ENCODE results near the gene FOCAD.

Gene FOCAD

DNA sequence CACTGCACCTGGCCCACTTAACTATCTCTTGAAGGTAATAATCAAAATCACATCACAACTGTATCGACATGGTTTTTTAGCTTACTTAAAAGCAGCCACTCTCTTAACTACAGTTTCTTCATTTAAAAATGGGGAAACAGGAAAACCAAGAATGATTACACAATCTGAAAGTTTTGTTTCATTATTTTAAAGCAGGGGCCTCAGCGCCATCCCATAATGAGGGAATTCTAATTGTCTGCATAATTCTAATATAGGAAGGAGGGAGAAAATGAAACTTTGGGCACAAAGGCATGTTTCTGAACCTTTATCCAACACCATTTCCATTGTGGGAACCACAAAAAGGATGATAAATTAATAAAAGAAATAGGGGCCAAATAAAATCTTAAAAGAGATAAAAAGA, 339.8 kb downstream of the FOCAD start:
- no peak for TF ChIP-seq RAD21 (IDR thresholded peaks at IDR 0.05; ENCODE audit: low read depth)
- TF ChIP-seq EP300 (IDR thresholded peaks at IDR 0.05; ENCODE audit: borderline replicate concordance): no peak
- TF ChIP-seq NFIC (IDR thresholded peaks at IDR 0.05): no peak
- TF ChIP-seq CREB1 (IDR thresholded peaks at IDR 0.05; ENCODE audit: low read depth): no peak
- TF ChIP-seq, protein P1, sequence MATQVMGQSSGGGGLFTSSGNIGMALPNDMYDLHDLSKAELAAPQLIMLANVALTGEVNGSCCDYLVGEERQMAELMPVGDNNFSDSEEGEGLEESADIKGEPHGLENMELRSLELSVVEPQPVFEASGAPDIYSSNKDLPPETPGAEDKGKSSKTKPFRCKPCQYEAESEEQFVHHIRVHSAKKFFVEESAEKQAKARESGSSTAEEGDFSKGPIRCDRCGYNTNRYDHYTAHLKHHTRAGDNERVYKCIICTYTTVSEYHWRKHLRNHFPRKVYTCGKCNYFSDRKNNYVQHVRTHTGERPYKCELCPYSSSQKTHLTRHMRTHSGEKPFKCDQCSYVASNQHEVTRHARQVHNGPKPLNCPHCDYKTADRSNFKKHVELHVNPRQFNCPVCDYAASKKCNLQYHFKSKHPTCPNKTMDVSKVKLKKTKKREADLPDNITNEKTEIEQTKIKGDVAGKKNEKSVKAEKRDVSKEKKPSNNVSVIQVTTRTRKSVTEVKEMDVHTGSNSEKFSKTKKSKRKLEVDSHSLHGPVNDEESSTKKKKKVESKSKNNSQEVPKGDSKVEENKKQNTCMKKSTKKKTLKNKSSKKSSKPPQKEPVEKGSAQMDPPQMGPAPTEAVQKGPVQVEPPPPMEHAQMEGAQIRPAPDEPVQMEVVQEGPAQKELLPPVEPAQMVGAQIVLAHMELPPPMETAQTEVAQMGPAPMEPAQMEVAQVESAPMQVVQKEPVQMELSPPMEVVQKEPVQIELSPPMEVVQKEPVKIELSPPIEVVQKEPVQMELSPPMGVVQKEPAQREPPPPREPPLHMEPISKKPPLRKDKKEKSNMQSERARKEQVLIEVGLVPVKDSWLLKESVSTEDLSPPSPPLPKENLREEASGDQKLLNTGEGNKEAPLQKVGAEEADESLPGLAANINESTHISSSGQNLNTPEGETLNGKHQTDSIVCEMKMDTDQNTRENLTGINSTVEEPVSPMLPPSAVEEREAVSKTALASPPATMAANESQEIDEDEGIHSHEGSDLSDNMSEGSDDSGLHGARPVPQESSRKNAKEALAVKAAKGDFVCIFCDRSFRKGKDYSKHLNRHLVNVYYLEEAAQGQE (IDR thresholded peaks at IDR 0.05; ENCODE audit: low read depth): no peak
- TF ChIP-seq FOXM1 (IDR thresholded peaks at IDR 0.05; ENCODE audit: borderline replicate concordance, low read depth): no peak
- TF ChIP-seq CEBPB (IDR thresholded peaks at IDR 0.05): no peak
- no peak for TF ChIP-seq EGR1 (IDR thresholded peaks at IDR 0.05)
- TF ChIP-seq TAF1 (IDR thresholded peaks at IDR 0.05; ENCODE audit: low read depth): no peak
- no peak for TF ChIP-seq USF1 (IDR thresholded peaks at IDR 0.05)
- TF ChIP-seq TEAD4 (IDR thresholded peaks at IDR 0.05): no peak
- TF ChIP-seq, protein P2, sequence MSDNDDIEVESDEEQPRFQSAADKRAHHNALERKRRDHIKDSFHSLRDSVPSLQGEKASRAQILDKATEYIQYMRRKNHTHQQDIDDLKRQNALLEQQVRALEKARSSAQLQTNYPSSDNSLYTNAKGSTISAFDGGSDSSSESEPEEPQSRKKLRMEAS (IDR thresholded peaks at IDR 0.05): no peak

DNA sequence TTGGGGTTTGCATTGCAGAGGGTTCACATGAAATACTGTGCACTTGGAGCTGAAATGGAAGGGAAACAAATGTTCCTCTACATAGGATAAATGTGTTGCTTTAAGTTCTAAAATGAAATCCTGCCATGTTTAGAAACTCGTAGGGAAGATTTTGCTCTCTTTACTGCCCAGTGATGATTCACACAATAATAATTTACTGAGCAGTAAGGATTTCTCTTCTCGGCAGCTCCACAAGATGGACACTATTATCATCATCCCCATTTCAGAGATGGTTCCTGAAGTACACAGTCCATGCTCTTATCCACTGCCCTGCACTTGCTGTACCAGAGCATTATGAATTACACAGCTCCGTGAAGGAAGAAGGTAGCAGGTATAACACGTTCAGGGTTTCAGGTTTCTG, 343.2 kb downstream of the FOCAD start:
- TF ChIP-seq, protein P1 (IDR thresholded peaks at IDR 0.05; ENCODE audit: low read depth): no peak
- TF ChIP-seq, protein P2 (IDR thresholded peaks at IDR 0.05): no peak
- TF ChIP-seq TCF12 (IDR thresholded peaks at IDR 0.05; ENCODE audit: low read depth): no peak
- TF ChIP-seq ZBTB7A (IDR thresholded peaks at IDR 0.05; ENCODE audit: low read depth): no peak
- no peak for TF ChIP-seq TEAD4 (IDR thresholded peaks at IDR 0.05)
- TF ChIP-seq CREB1 (IDR thresholded peaks at IDR 0.05; ENCODE audit: low read depth): no peak
- TF ChIP-seq NFIC (IDR thresholded peaks at IDR 0.05): no peak
- no peak for TF ChIP-seq EP300 (IDR thresholded peaks at IDR 0.05; ENCODE audit: borderline replicate concordance)
- TF ChIP-seq TAF1 (IDR thresholded peaks at IDR 0.05; ENCODE audit: low read depth): no peak
- TF ChIP-seq YY1 (IDR thresholded peaks at IDR 0.05; ENCODE audit: low read depth): no peak
- TF ChIP-seq USF1 (IDR thresholded peaks at IDR 0.05): no peak
- TF ChIP-seq RAD21 (IDR thresholded peaks at IDR 0.05; ENCODE audit: low read depth): no peak

- TF ChIP-seq TEAD4 (IDR thresholded peaks at IDR 0.05) (no peak), TCF12 (IDR thresholded peaks at IDR 0.05; ENCODE audit: low read depth) (no peak), NFIC (IDR thresholded peaks at IDR 0.05) (no peak), CREB1 (IDR thresholded peaks at IDR 0.05; ENCODE audit: low read depth) (no peak), CEBPB (IDR thresholded peaks at IDR 0.05) (no peak), YY1 (IDR thresholded peaks at IDR 0.05; ENCODE audit: low read depth) (no peak), TAF1 (IDR thresholded peaks at IDR 0.05; ENCODE audit: low read depth) (no peak), EP300 (IDR thresholded peaks at IDR 0.05; ENCODE audit: borderline replicate concordance) (no peak), ZBTB7A (IDR thresholded peaks at IDR 0.05; ENCODE audit: low read depth) (no peak), EGR1 (IDR thresholded peaks at IDR 0.05) (no peak), FOXM1 (IDR thresholded peaks at IDR 0.05; ENCODE audit: borderline replicate concordance, low read depth) (no peak), USF1 (IDR thresholded peaks at IDR 0.05) (no peak), RAD21 (IDR thresholded peaks at IDR 0.05; ENCODE audit: low read depth) (no peak)
- TF ChIP-seq, protein P1 (IDR thresholded peaks at IDR 0.05; ENCODE audit: low read depth): no peak
- TF ChIP-seq, protein P2 (IDR thresholded peaks at IDR 0.05): no peak
These were observed 344.4 kb downstream of the FOCAD start for GRCh38 chr9:21028466-21028865.

GRCh38 chr9:21029661-21030060, 345.6 kb downstream of the FOCAD start:
- TF ChIP-seq FOXM1 (IDR thresholded peaks at IDR 0.05; ENCODE audit: borderline replicate concordance, low read depth) (no peak), YY1 (IDR thresholded peaks at IDR 0.05; ENCODE audit: low read depth) (no peak), NFIC (IDR thresholded peaks at IDR 0.05) (no peak), CREB1 (IDR thresholded peaks at IDR 0.05; ENCODE audit: low read depth) (no peak), EP300 (IDR thresholded peaks at IDR 0.05; ENCODE audit: borderline replicate concordance) (no peak), TAF1 (IDR thresholded peaks at IDR 0.05; ENCODE audit: low read depth) (no peak), CEBPB (IDR thresholded peaks at IDR 0.05) (no peak), TCF12 (IDR thresholded peaks at IDR 0.05; ENCODE audit: low read depth) (no peak), ZBTB7A (IDR thresholded peaks at IDR 0.05; ENCODE audit: low read depth) (no peak), RAD21 (IDR thresholded peaks at IDR 0.05; ENCODE audit: low read depth) (no peak)
- TF ChIP-seq, protein P2 (IDR thresholded peaks at IDR 0.05): no peak
- TF ChIP-seq, protein P1 (IDR thresholded peaks at IDR 0.05; ENCODE audit: low read depth): no peak

Data from Ishikawa (cell line).